SU-DHL-6 (cell line): Measurements from ENCODE around the gene DIP2C.

Experiments
- CTCF ChIP-seq: fragments of 200-600 bp; sonication (generic); IDR thresholded peaks from one replicate; pipeline ENCODE4 v1.5.1; 2017; ENCODE audit warnings: antibody characterized with exemption, mild to moderate bottlenecking, low read length, moderate library complexity; ENCODE audit not compliant: insufficient read depth, poor library complexity, severe bottlenecking
- EZH2phosphoT487 ChIP-seq: fragments of 200-600 bp; sonication (generic), shearing (Covaris generic); conservative IDR thresholded peaks from 2 replicates; pipeline ENCODE4 v1.6.1; 2018; ENCODE audit warnings: mild to moderate bottlenecking, antibody characterized with exemption, low read length, moderate library complexity, mixed read lengths

GRCh38 chr10:558891-559766, 130.3 kb downstream of the DIP2C start:
- TF ChIP-seq CTCF = no peak
- no peak for TF ChIP-seq EZH2phosphoT487
